GM12873 (cell line): ENCODE results near the gene TRABD2B.

Experiments used
- CTCF ChIP-seq: IDR thresholded peaks from 2 replicates; pipeline ENCODE4 v1.5.1; 2012; ENCODE audit warnings: low read depth, mild to moderate bottlenecking, moderate library complexity, low read length, control low read depth; ENCODE audit not compliant: insufficient read depth; ENCODE audit errors: missing control alignments

TRABD2B gene

GRCh38 chr1:47997289-47998200 lies at the start of gene TRABD2B:
Gene TRABD2B, minus strand, starts transcription at chr1:47997385.
- peak; percentile 90 for TF ChIP-seq CTCF

- TF ChIP-seq CTCF = no peak
Measured at GRCh38 chr1:48044311-48044710, 47.1 kb upstream of the TRABD2B start.

- TF ChIP-seq CTCF = no peak
Measured at GRCh38 chr1:48043622-48044021, 46.4 kb upstream of the TRABD2B start.

GRCh38 chr1:48040154-48040553 lies 43.0 kb upstream of the TRABD2B start:
- no peak for TF ChIP-seq CTCF

- no peak for TF ChIP-seq CTCF
Measured at GRCh38 chr1:48039088-48040054, 42.2 kb upstream of the TRABD2B start.

GRCh38 chr1:48038270-48038767 lies 41.1 kb upstream of the TRABD2B start:
- no peak for TF ChIP-seq CTCF

- TF ChIP-seq CTCF = no peak
Measured at GRCh38 chr1:48036710-48037355, 39.6 kb upstream of the TRABD2B start.
